K562 (cell line): ENCODE measurements around the gene HPCA. TPM values are rescaled to one million over a fixed set of nuclear protein-coding genes. Genes with fewer than 3 reads are reported as not detected.

Experiments used
- ATF7 ChIP-seq: fragments of 450-650 bp; IDR thresholded peaks from 2 replicates; pipeline ENCODE4 v1.7.1; 2014; ENCODE audit warnings: mild to moderate bottlenecking, moderate library complexity
- DEAF1 ChIP-seq: fragments of 450-650 bp; formaldehyde crosslinking; IDR thresholded peaks from 2 replicates; pipeline ENCODE4 v1.4.0; 2020; ENCODE audit warnings: mild to moderate bottlenecking, moderate library complexity
- HMGXB4 ChIP-seq: sonication (generic); formaldehyde crosslinking; IDR thresholded peaks from 2 replicates; pipeline ENCODE4 v1.8.1; 2023; ENCODE audit warnings: mild to moderate bottlenecking, missing genetic modification reagents
- NBN ChIP-seq: fragments of 450-650 bp; IDR thresholded peaks from 2 replicates; pipeline ENCODE4 v1.6.1; 2016; ENCODE audit warnings: low read depth, mild to moderate bottlenecking
- NEUROD1 ChIP-seq: fragments of 150-350 bp; IDR thresholded peaks from 2 replicates; pipeline ENCODE4 v1.6.1; 2014; ENCODE audit warnings: borderline replicate concordance, low read length, low read depth; ENCODE audit not compliant: partially characterized antibody
- PYGO2 ChIP-seq: fragments of 450-650 bp; IDR thresholded peaks from 2 replicates; pipeline ENCODE4 v1.6.1; 2016; ENCODE audit warnings: mild to moderate bottlenecking, missing genetic modification characterization, moderate library complexity, missing compliant biosample characterization
- SMARCB1 ChIP-seq: IDR thresholded peaks from 2 replicates; pipeline ENCODE4 v1.6.1; 2011; ENCODE audit warnings: improper control_type of control experiment, low read depth; ENCODE audit not compliant: insufficient read length
- TEAD1 ChIP-seq, 2 experiments: fragments of 450-650 bp in 1 of 2; sonication (generic) in 1 of 2; formaldehyde crosslinking; IDR thresholded peaks; 2 replicates each; pipeline versions ENCODE4 v1.4.0 to v1.8.0; 2020 to 2022; ENCODE audit warnings: mild to moderate bottlenecking in 2 of 2, missing genetic modification reagents in 1 of 2
- TFE3 ChIP-seq: fragments of 450-650 bp; formaldehyde crosslinking; IDR thresholded peaks from 2 replicates; pipeline ENCODE4 v1.4.0; 2020; ENCODE audit warnings: mild to moderate bottlenecking, mixed read lengths
- USF1 ChIP-seq: sonication (generic); formaldehyde crosslinking; IDR thresholded peaks from 2 replicates; pipeline ENCODE4 v1.9.0; 2022; ENCODE audit warnings: mild to moderate bottlenecking, missing genetic modification reagents
- ZNF165 ChIP-seq: fragments of 250-450 bp; sonication (Bioruptor Pico); IDR thresholded peaks from 2 replicates; pipeline ENCODE4 v1.4.0; 2020; ENCODE audit warnings: borderline replicate concordance
- ZNF511 ChIP-seq: sonication (generic); formaldehyde crosslinking; IDR thresholded peaks from 2 replicates; pipeline ENCODE4 v1.8.0; 2022; ENCODE audit warnings: mild to moderate bottlenecking, missing genetic modification reagents
- polyA plus RNA-seq, 8 experiments: library from polyadenylated mRNA; depleted of rRNA in 4 of 8; stranded (reverse) in 5 of 8; unstranded in 3 of 8; fragments of >200 nt; fragmentation: Nextera tagmentation in 2 of 8; fragmentation: Illumina TruSeq in 1 of 8; extraction: Ambion mirVana in 2 of 8; extraction: Trizol in 1 of 8; gene quantifications; 2 replicates each; pipeline versions ENCODE4 v1.2.1 to v1.2.3, GENCODE V29; 2011 to 2014; ENCODE audit warnings: inconsistent platforms in 1 of 8, missing spikeins in 1 of 8
- total RNA-seq, 7 experiments: library from RNA; depleted of rRNA in 6 of 7; stranded (reverse); fragments of >200 nt in 6 of 7; fragmentation: Illumina TruSeq in 2 of 7; extraction: Trizol in 2 of 7; gene quantifications; 2 replicates each; pipeline versions ENCODE4 v1.2.1 to v1.2.3, GENCODE V29; 2011 to 2021; ENCODE audit warnings: low replicate concordance in 1 of 7

The HPCA gene
- total and polyA plus RNA-seq, 9 of the 15 experiments (the other 6 are each of a cell fraction or from before 2014, with no cell fraction given): not detected

GRCh38 chr1:32919811-32920733 lies 33.8 kb downstream of the HPCA start (continued):
- TF ChIP-seq ZNF511 (CRISPR knock-in tag): no peak
- peak; percentile 23; the same call in 1 of the 2 replicates for TF ChIP-seq NBN
- peak; percentile 74 for TF ChIP-seq USF1 (CRISPR knock-in tag)
- TF ChIP-seq SMARCB1: no peak
- TF ChIP-seq PYGO2 (tag): 0 out of 2 replicates have a peak, but pooled peaks have one; percentile 13
- TF ChIP-seq HMGXB4 (CRISPR knock-in tag): no peak
- TF ChIP-seq TFE3 (CRISPR knock-in tag): no peak
- TF ChIP-seq ATF7: peak; percentile 95
- TF ChIP-seq TEAD1 (CRISPR knock-in tag; IDR thresholded peaks at IDR 0.05): no peak; a peak in 1 of 4 replicates
- TF ChIP-seq DEAF1: no peak
- TF ChIP-seq ZNF165 (CRISPR knock-in tag): no peak
- TF ChIP-seq NEUROD1: no peak
